ENCODE data around the gene LRRTM4.

Gene LRRTM4

GRCh38 chr2:77348821-77349220 is 173.4 kb downstream of the LRRTM4 start:
- DNase-seq (ENCODE audit: low read depth) = no peak
- no peak for TF ChIP-seq CTCF (conservative IDR thresholded peaks at IDR 0.05; ENCODE audit: low read length)
- no peak overlapping the region for H3K4me3 ChIP-seq (ENCODE audit: low read length)

GRCh38 chr2:77336013-77336412 is 186.2 kb downstream of the LRRTM4 start:
- no peak overlapping the region for H3K4me3 ChIP-seq (ENCODE audit: low read length)
- DNase-seq (ENCODE audit: low read depth) = no peak
- no peak for TF ChIP-seq CTCF (conservative IDR thresholded peaks at IDR 0.05; ENCODE audit: low read length)

- no peak for DNase-seq (ENCODE audit: low read depth)
- H3K4me3 ChIP-seq (ENCODE audit: low read length) = no peak overlapping the region
- no peak for TF ChIP-seq CTCF (conservative IDR thresholded peaks at IDR 0.05; ENCODE audit: low read length)
These were observed 193.8 kb downstream of the LRRTM4 start for GRCh38 chr2:77328134-77328931.

GRCh38 chr2:77325395-77325794 is 196.8 kb downstream of the LRRTM4 start:
- no peak for DNase-seq (ENCODE audit: low read depth)
- no peak for TF ChIP-seq CTCF (conservative IDR thresholded peaks at IDR 0.05; ENCODE audit: low read length)
- no peak overlapping the region for H3K4me3 ChIP-seq (ENCODE audit: low read length)

- no peak for DNase-seq (ENCODE audit: low read depth)
- no peak for TF ChIP-seq CTCF (conservative IDR thresholded peaks at IDR 0.05; ENCODE audit: low read length)
These were observed 199.7 kb downstream of the LRRTM4 start for GRCh38 chr2:77322431-77322830.

GRCh38 chr2:77314721-77315120 is 207.5 kb downstream of the LRRTM4 start:
- no peak overlapping the region for H3K4me3 ChIP-seq (ENCODE audit: low read length)
- no peak for DNase-seq (ENCODE audit: low read depth)
- TF ChIP-seq CTCF (conservative IDR thresholded peaks at IDR 0.05; ENCODE audit: low read length) = no peak

More at GRCh38 chr2:77322431-77322830, 199.7 kb downstream of the LRRTM4 start:
- no peak overlapping the region for H3K4me3 ChIP-seq (ENCODE audit: low read length)

- H3K4me3 ChIP-seq (ENCODE audit: low read length) = no peak overlapping the region
- TF ChIP-seq CTCF (conservative IDR thresholded peaks at IDR 0.05; ENCODE audit: low read length) = no peak
- no peak for DNase-seq (ENCODE audit: low read depth)
These were observed 211.8 kb downstream of the LRRTM4 start for GRCh38 chr2:77310416-77310815.
